ENCODE results near the gene ARHGAP27.

GRCh38 chr17:45451131-45451530 lies 18.5 kb upstream of the ARHGAP27 start:
- TF ChIP-seq POLR2A (IDR thresholded peaks at IDR 0.05; ENCODE audit: low read length), result no peak
- no peak for TF ChIP-seq GATA1 (IDR thresholded peaks at IDR 0.05; ENCODE audit: low read depth, low read length)
